Measurements from ENCODE around the gene CCDC69. TPM values are rescaled to one million over a fixed set of nuclear protein-coding genes. Genes with fewer than 3 reads are reported as not detected.
"Not testable (repeated sequence)": the region's sequence is repeated elsewhere in the genome, so short reads cannot be mapped to it uniquely, and the experiment has no call there.

CCDC69 gene
- total and polyA plus RNA-seq, 3 donors from 2014 or later: 37.6 to 65.3 (median 40.8) TPM

GRCh38 chr5:151243564-151243963 is 19.7 kb upstream of the CCDC69 start:
- 95 to 96% methylated on average over 4 of the region's 4 CpGs for WGBS, 2 donors
- no peak for TF ChIP-seq CTCF (IDR thresholded peaks at IDR 0.05)
- Histone ChIP-seq H3K9me3 (no peaks in the 10 kb centered on the region), H3K4me1 (peaks cover 3% of the 10 kb centered on the region), H3K4me3 (no peak overlapping the region), H3K36me3 (ENCODE audit: low read depth, missing control alignments) (no peaks in the 10 kb centered on the region), H3K27me3 (no peaks in the 10 kb centered on the region), H3K27ac (no peak overlapping the region)
- intact Hi-C loops (cut with DNase I; ENCODE audit: low total_unique reads): no loop called here
- no peak for DNase-seq

GRCh38 chr5:151243127-151243526 is 19.2 kb upstream of the CCDC69 start:
- intact Hi-C loops (cut with DNase I; ENCODE audit: low total_unique reads): no loop called here
- no peak for DNase-seq

GRCh38 chr5:151240924-151241635 is 17.2 kb upstream of the CCDC69 start:
- WGBS, 2 donors: 96 to 100% methylated on average over 2 of the region's 2 CpGs
- Histone ChIP-seq H3K4me1 (peaks cover 13% of the 10 kb centered on the region), H3K36me3 (ENCODE audit: low read depth, missing control alignments) (no peaks in the 10 kb centered on the region), H3K27ac (no peak overlapping the region), H3K27me3 (no peaks in the 10 kb centered on the region), H3K9me3 (no peaks in the 10 kb centered on the region), H3K4me3 (no peak overlapping the region)
- DNase-seq: no peak
- TF ChIP-seq POLR2A (IDR thresholded peaks at IDR 0.05): no peak
- TF ChIP-seq CTCF (IDR thresholded peaks at IDR 0.05): no peak
- intact Hi-C loops (cut with DNase I; ENCODE audit: low total_unique reads): no loop called here

More at GRCh38 chr5:151243127-151243526, 19.2 kb upstream of the CCDC69 start:
- H3K27ac ChIP-seq: no peak overlapping the region
- no peak overlapping the region for H3K4me3 ChIP-seq
- H3K36me3 ChIP-seq (ENCODE audit: low read depth, missing control alignments): no peaks in the 10 kb centered on the region
- H3K9me3 ChIP-seq: no peaks in the 10 kb centered on the region
- no peaks in the 10 kb centered on the region for H3K27me3 ChIP-seq
- peaks cover 7% of the 10 kb centered on the region for H3K4me1 ChIP-seq
- TF ChIP-seq CTCF (IDR thresholded peaks at IDR 0.05) (no peak), POLR2A (IDR thresholded peaks at IDR 0.05) (no peak)
- WGBS, 2 donors: 92 to 98% methylated on average over 4 of the region's 4 CpGs

- H3K4me3 ChIP-seq; H3K27me3 ChIP-seq; DNase-seq; H3K27ac ChIP-seq; H3K36me3 ChIP-seq (ENCODE audit: low read depth, missing control alignments); H3K9me3 ChIP-seq; intact Hi-C loops (cut with DNase I; ENCODE audit: low total_unique reads): not testable (repeated sequence)
- peaks cover 16% of the 10 kb centered on the region for H3K4me1 ChIP-seq
- 87 to 95% methylated on average over 8 to 10 of the region's 10 CpGs for WGBS, 2 donors
These were observed 16.5 kb upstream of the CCDC69 start for GRCh38 chr5:151240268-151240835.

- peak overlapping the region in 1 of 2 donors; percentile 18 for H3K4me3 ChIP-seq
- 49 to 53% methylated on average over 16 to 17 of the region's 17 CpGs for WGBS, 2 donors
- intact Hi-C loops (cut with DNase I; ENCODE audit: low total_unique reads): no loop called here
These were observed 15.5 kb upstream of the CCDC69 start for GRCh38 chr5:151239237-151239861.

More at GRCh38 chr5:151239237-151239861, 15.5 kb upstream of the CCDC69 start:
- H3K36me3 ChIP-seq (ENCODE audit: low read depth, missing control alignments): no peaks in the 10 kb centered on the region
- H3K9me3 ChIP-seq: no peaks in the 10 kb centered on the region
- H3K4me1 ChIP-seq: peaks cover 26% of the 10 kb centered on the region
- DNase-seq: peak; percentile 81
- H3K27ac ChIP-seq: no peak overlapping the region
- TF ChIP-seq CTCF (IDR thresholded peaks at IDR 0.05) (peak; percentile 71 to 74 (median 72)), POLR2A (IDR thresholded peaks at IDR 0.05) (no peak)
- no peaks in the 10 kb centered on the region for H3K27me3 ChIP-seq
